Nucleus accumbens (tissue), 56 donors: Measurements from ENCODE around the gene TNRC6B.
"Not testable (repeated sequence)": the region's sequence is repeated elsewhere in the genome, so short reads cannot be mapped to it uniquely, and the experiment has no call there.

Experiments used
- DNase-seq, 56 donors: peaks; one replicate each; lab custom pipeline; 2025; lab: John Stamatoyannopoulos, UW

TNRC6B gene

DNA sequence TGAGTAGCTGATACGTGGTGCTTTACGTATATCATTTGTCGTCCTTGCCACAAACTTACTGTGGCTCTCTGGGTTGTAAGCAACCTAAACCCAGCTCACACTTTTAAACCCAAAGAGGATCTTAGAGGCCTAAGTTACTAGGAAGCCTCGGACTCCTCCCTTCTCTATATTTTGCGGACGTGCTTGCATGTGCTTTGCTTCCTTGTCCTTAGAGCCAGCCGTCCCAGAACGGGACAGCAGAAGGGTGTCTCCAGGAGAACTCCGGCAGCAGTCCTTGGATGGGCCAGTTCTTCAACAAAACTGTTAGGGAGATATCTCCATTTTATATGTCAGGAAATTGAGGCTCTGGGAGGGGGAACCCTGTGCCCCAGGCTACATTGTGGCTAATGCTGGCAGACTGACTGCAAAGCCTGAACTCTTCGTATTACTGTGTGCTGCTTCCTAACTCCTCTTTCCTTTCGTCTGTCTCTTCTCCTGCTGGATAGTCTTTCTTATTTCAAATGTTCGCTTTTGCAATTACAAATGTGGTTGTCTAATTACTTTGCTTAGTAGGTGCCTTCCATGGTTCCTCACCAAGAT, 33.8 kb downstream of the TNRC6B start:
- DNase-seq, result no peak

DNA sequence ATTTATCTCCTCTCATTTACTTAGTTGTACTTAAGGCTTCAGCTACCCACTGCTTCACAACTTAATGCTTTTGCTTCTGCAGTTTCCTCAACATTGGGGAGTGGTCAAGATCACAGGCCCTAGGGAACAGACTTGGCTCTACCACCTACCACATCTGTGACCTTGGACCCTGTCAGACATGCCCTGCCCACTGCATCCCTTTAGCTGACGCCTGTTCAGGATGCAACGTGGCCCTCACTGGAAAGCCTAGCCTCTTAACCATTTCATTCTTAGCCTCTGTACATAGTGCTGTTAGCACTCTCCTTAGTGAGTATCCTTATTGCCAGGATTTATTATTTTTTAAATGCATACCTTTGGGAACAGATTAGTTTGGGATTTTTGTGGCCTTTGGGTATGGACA, 34.4 kb downstream of the TNRC6B start:
- no peak for DNase-seq

DNA sequence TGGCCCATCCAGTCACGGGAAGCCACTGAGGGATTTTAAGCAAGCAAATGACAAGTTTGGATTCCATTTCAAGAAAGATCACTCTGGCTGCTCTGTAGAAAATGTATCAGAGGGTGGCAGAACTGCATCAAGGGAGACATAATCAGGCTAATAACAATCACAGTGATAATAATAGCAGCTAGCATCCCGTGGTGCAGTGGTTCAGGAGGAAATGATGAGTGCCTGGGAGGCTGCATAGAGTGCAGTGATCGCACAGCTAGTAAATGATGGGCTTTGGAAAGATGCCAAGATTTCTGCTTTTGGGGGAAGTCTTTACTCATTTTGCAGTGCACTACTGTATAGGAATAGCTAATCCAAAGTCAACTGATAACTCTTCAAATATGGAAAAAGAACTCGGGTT, 35.8 kb downstream of the TNRC6B start:
- DNase-seq, result peak in 12 of 56 donors; percentile 13 to 66 (median 46)

DNA sequence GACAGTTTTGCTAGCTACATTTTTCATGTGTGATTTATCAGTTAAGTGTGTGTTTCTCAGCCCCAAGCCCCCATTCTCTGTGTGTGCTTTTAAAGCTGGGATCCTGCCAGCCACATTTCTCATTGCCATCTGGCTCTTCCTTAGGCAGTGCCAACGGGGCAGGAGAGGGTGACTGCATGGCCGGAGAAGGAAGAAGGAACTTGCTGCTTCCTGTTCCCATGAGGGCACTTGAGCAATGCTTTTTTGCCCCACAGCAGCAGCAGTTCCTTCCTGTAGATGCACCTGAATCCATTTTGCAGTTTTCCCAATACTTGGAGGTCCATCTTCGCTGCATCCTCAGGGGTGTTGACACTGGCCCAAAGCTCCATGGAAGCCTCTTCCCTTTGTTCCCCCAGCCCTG, 37.5 kb downstream of the TNRC6B start:
- DNase-seq, result peak in 3 of 56 donors; percentile 11 to 45 (median 19)

- no peak for DNase-seq
These were observed 38.5 kb downstream of the TNRC6B start for GRCh38 chr22:40216041-40216756.

DNA sequence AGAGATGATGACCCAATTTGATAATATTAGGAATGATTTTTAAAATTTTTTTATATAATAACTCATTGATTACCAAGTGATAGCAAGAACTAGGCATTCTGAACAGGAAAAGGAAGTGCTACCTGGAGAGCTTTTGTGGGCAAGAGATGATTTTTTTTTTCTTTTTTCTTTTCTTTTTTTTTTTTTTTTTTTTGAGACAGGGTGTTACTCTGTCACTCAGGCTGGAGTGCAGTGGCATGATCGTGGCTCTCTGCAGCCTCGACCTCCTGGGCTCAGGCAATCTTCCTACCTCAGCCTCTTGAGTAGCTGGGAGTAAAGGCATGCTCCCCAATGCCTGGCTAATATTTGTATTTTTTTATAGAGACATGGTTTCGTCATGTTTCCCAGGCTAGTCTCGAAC, 40.4 kb downstream of the TNRC6B start:
- DNase-seq, result no peak

GRCh38 chr22:40218723-40219294, 41.1 kb downstream of the TNRC6B start:
- no peak for DNase-seq

DNA sequence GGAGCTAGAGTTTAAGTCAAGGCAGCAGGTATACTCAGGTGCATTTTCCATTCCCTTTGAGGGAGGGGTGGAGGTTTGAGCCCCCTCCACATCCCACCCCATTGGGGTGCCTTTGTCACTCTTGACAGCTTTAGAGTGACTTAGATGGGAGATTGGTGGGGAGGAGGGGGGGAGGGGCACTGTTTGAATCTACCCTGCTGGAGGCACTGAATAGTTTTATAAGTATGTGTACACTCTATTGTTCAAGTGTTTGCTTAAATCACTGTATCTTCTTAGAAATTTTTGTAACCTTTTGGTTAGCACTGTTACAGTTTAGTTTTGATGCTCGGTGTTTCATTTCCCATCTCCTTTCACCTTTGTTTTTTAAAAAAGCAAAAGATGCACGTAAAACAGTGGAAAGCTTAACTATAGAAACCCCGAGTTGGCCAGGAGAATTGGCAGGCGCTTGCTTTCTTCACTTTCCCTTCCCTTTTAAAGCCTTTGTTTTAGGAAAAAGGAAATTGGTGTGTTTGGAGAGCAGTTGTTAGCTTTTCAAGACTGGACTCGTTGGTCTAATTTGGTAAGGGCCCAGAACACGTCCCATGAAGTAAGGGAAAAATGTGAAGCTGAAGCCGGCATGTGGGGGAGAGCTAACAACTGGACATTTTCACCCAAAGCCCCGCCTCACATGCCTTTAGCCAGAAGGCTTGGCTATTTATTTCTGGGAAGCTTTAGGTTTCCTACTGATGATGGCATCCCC, 42.8 kb downstream of the TNRC6B start:
- DNase-seq, result peak in 4 of 56 donors; percentile 8 to 31 (median 8)

DNA sequence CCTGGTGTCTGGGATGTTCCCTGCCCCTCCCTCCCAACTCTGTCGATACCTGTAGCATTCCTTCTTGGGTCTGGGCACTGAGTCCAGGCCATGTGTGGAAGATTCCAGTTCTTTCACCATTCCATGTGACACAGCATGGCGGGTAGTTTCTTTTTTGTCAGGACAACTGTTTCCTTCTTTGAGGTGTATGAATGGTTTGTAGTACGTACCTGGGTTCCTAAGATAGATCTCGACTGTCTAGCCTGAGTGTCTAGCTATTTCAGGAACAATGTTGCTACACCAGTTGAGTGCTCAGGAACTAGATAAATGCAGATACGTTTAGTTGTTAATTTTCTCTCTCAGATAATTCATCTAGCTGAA, 43.3 kb downstream of the TNRC6B start:
- DNase-seq, result no peak

DNA sequence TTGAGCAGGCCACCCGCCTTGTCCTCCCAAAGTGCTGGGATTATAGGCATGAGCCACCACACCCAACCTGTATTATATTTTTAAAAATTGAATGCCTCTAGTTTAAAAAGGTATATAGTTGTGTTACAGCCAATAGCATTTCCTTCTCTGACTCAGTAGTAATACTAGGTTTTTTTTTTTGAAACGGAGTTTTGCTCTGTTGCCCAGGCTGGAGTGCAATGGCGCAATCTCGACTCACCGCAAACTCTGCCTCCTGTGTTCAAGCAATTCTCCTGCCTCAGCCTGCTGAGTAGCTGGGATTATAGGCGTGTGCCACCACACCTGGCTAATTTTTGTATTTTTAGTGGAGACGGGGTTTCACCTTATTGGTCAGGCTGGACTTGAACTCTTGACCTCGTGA, 45.3 kb downstream of the TNRC6B start:
- not testable (repeated sequence) for DNase-seq

GRCh38 chr22:40224702-40225101, 47.0 kb downstream of the TNRC6B start:
- peak in 3 of 56 donors; percentile 10 to 20 (median 18) for DNase-seq

- DNase-seq, result no peak
These were observed 48.9 kb downstream of the TNRC6B start for GRCh38 chr22:40226620-40227019.

- DNase-seq, result no peak
These were observed 54.0 kb downstream of the TNRC6B start for GRCh38 chr22:40231618-40232313.

- DNase-seq, result no peak
These were observed 54.9 kb downstream of the TNRC6B start for GRCh38 chr22:40232624-40233023.

GRCh38 chr22:40233886-40234285, 56.2 kb downstream of the TNRC6B start:
- DNase-seq, result no peak

DNA sequence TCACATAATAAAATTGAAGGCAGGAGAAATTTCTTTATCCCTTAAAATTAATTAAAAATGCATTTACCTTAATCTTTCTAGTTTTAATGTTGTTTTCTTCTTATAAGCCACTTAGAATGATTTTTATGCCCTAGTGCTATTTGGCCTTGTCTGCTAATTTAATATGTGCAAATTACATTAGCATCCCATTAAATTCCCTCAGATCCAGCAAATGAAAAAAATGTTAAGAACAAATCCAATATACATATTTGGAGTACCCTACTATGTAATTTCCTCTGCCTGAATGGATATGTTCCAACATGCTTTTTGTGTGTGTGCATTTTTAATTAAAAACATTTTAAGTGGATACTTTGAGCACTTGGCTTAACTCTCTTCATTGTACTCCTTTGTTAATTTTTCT, 56.9 kb downstream of the TNRC6B start:
- DNase-seq, result no peak

- DNase-seq, result no peak
These were observed 57.6 kb downstream of the TNRC6B start for GRCh38 chr22:40235308-40235707.

DNA sequence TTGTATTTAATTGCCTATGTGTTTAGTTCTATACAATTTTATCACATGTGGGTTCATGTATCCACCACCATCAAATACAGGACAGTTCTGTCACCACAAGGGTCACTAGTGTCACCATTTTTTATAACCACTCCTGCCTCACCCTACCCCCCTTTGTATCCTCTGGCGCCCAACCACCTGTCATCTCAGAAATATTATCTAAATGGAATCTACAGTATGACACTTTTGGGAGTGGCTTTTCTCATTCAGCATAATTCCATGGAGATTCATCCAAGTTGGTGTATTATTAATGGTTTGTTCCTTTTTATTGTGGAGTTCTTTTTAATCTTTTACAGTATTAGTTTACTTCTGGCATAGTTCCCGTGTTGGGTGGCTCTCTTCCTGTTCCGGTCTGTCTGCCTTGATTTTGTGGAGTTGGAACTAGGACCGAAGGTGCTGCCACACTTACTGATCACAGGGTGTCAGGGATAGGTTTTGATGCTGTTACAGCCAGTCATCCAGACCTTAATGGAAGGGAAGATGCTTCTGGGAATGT, 58.5 kb downstream of the TNRC6B start:
- no peak for DNase-seq

GRCh38 chr22:40237241-40237640, 59.5 kb downstream of the TNRC6B start:
- no peak for DNase-seq

DNA sequence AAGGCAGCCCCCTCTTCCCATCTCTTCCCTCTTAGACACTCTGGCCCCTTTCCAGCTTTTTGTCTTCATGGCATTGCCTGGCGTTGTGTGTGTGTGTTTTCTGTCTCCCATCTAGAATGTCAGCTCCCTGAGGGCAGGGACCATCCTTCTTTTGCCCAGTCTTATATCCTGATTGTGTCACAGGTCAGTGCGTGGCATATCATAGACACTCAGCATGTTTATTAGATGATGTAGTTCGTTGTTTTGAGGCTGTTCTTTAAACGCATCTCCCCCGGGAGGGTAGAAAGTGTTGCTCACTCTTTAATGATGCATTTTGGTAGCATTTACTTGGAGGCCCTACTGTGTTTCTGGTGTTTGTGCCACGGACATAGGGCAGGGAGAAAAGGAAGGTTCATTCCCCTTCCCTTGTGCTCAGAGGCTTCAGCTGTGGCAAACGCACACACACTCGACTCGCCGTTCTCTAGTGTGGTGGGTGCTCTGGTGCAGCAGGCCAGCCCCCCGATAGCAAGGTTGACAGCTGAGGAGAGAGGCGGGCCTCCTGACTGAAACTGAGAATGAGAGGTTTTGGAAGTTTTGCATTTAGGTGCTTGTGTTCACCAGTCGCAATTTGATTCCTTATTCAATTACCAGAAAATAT, 60.2 kb downstream of the TNRC6B start:
- no peak for DNase-seq
